HG03432 (cell line): ENCODE measurements around the gene DCDC1.
"Not testable (repeated sequence)": the region's sequence is repeated elsewhere in the genome, so short reads cannot be mapped to it uniquely, and the experiment has no call there.

Source experiments
- ATAC-seq: cut with Tn5 transposase; IDR thresholded peaks from one replicate; pipeline ENCODE4 v1.9.1; 2021; ENCODE audit warnings: mild to moderate bottlenecking, moderate library complexity; ENCODE audit not compliant: unreplicated experiment

The DCDC1 gene

DNA sequence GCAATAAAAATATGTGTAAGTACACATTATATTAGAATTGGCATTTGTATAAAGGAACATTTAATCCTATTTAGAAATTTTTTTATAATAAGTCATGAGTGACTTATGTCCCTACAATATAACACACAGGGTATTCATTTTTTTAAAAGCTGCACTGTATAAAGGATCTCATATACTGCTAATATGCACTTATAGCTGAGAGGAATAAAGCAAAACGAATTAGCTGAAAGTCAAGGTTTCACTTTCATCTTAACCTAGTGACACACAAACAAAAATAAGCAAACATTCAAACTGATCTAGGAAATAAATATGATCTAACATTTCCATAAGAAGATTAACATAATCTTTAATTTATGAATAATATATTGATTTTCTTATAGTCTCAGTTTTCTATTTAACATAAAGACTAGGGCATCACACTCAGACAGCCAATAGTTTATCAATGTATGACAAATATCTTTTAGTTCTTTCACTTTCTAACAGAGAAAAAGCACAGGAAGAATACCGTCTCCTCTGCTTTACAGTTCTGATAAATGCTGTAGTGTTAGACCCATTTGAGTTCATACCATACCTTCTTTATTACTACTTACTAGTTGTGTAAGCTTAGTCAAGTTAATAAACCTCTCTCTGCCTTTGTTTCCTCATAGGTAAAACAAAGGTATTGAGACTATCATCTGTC, 42.9 kb downstream of the DCDC1 start:
- peak; percentile 76 for ATAC-seq

- no peak for ATAC-seq
Measured at GRCh38 chr11:31325160-31325559, 44.4 kb downstream of the DCDC1 start.

- ATAC-seq = no peak
Measured at GRCh38 chr11:31323145-31323544, 46.4 kb downstream of the DCDC1 start.

- ATAC-seq = not testable (repeated sequence)
Measured at GRCh38 chr11:31321494-31321893, 48.0 kb downstream of the DCDC1 start.

- ATAC-seq = no peak
Measured at GRCh38 chr11:31303644-31304180, 65.8 kb downstream of the DCDC1 start.

DNA sequence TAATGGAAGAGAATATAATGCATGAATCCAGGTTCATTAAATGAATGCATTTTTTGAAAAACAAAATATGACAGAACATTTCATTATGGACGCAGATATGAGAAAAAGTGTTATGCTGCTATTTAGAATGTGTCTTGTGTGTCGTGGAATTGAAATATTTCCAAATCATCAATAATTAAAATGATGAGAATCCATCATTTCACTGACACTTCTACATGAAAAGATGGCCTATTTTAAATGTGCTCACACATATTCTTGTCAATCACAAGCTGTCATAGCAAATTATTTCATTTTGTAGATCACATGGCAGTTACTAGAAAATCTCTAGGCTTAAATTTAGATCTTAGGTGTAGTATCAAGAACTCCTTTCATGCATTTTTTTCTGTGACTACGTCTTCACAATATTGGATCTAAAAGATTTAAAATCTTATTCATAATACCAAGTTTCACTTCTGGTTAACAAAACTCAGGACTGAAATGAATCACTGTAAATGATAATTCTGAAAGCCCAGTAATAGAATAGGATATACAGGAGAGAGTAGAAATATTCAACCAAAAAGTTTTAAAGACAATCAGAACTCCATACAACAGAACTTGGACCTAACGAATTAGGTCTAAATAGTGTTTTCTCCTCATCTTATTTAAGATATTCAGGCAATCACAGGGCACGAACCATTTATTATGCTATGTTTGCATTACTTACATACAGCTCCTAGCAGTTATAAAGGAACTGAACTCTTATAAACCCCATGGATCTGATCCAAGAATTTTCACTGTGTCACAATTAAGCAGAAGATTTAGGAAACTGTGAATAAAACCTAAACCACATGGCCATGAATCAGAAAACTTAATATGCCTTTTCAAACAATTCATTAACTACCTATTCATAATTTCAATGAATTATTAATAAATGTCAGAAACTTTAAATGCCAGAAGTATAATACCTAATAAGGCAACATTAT, 67.7 kb downstream of the DCDC1 start:
- no peak for ATAC-seq

DNA sequence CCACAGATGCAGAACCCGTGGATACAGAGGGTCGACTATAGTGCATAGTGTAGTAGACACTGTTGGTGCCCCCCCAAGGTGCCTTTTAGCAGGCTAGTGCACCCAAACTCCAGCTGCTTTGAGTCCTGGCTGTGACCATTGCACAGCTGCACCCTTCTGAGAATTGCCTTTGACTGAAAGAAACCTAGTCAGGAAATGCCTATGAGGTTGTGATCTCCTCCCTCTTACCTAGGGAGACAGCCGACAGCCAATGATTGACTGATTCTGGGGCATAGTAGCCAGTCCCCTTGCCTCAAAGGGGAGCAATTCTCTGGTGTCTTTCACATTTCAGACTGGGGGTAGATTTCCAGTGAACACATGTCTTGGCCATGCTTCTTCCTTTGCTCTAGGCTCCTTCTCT, 74.2 kb downstream of the DCDC1 start:
- ATAC-seq = no peak

- not testable (repeated sequence) for ATAC-seq
Measured at GRCh38 chr11:31273527-31273926, 96.0 kb downstream of the DCDC1 start.

- ATAC-seq = no peak
Measured at GRCh38 chr11:31267720-31268119, 101.8 kb downstream of the DCDC1 start.

DNA sequence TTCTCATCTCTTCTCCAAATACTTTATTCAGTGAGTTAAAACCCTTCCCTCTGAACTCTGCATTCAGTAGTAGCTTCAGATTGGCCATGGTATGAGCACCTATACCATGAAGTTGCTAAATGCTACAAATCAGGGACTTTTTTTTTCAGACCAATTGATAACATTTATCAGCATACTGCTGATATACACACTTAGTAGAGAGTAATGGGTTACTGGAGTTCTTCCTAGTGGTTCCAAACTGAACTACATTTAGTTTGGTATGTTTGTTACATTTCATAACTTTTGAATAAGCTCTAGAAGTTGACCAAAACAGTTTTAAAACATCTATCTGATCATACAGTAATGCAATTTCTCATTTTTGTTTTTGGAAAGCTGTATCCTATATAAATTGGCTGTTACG, 104.7 kb downstream of the DCDC1 start:
- ATAC-seq = no peak

DNA sequence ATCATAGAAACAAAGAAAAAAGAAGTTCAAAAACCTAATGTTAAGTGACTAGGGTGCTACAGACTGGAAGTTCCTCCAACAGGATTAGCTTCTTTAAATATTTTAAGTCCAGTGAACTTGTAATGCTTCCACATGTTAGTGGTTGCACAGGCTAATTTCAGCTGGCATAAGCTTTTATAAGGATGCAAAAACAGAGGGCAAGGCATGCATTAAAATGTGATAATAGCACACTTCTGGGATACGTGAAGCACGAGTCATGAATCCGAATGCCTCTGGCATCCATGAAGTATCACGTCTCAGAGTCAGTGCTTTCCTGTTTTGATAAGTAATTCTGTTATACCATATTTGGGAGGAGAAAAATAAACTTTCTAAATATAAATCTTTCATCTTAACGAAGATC, 106.8 kb downstream of the DCDC1 start:
- ATAC-seq = no peak

DNA sequence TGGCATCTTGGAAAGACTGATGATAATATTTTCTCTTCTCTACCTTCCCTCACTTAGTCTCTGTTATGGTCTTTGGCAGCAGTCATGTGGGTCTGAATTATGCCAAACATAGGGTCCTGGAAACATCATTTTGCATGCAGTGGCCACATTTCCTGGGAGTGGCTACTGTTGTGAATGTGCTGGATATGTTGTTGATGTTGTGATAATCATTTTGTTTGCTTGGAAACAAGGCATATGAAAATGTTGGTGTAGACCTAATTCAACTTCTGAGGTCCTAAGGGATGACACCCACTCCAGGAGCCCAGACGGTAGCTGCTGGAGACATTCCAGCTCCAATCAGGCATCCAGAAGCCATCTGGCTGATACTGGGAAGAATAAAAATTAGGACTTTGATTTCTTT, 109.7 kb downstream of the DCDC1 start:
- ATAC-seq = no peak

- no peak for ATAC-seq
Measured at GRCh38 chr11:31254415-31254814, 115.1 kb downstream of the DCDC1 start.

GRCh38 chr11:31248768-31249167, 120.8 kb downstream of the DCDC1 start:
- no peak for ATAC-seq

- ATAC-seq = no peak
Measured at GRCh38 chr11:31247321-31247720, 122.2 kb downstream of the DCDC1 start.

DNA sequence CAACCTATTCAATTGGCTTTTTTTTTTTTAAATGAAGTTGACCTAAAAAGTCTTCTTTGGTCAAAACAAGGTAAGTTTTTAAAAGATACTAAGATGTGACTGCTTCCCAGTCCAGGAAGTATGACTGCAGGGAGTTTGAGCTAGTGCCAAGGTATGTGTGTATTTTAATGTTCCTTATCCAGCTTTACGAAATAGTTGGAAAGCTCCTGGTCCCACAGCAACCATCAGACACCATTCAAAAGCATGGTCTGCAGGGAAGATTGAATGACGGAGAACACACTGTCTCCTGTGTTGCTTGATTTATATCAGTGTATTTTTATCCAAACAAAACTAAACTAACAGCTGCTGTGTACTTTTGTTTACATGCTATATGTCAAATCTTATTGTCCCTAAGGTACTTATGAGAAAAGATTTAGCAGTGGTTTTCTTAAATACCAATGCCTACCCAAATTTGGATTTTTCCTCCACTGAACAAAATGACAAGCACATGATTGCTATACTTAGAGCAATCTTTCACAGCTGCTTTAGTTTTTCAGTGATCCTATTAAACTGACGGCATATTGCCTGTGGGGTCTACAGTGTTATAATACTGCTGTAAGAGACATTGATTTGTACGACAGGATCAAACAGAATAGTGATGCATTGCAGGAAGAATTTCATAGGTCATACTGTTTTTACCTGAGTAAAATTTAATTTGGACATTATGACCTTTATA, 122.9 kb downstream of the DCDC1 start:
- ATAC-seq = no peak

DNA sequence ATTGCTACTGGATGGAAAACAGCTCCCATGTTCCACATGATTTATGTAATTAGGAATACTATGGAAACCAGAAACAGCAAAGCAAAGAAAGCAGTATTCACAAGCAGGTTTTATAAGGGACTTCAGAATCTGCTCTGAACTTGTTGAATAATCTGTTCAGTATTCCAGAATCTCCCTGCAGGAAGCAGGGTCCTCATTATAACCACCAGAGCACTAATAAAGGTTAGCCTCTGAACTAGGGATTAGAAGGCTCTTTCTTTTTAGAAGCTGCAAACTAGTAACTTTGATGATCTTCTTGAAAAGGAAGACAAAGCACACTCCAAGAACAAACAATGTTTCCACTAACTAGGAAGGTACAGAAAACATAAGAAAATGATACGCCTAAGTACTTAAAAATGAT, 125.8 kb downstream of the DCDC1 start:
- no peak for ATAC-seq

- ATAC-seq = no peak
Measured at GRCh38 chr11:31240340-31240904, 129.1 kb downstream of the DCDC1 start.

GRCh38 chr11:31237819-31238760, 131.4 kb downstream of the DCDC1 start:
- ATAC-seq = peak; percentile 52

- ATAC-seq = no peak
Measured at GRCh38 chr11:31236143-31236542, 133.4 kb downstream of the DCDC1 start.
